GOT3 (cell line): Measurements from ENCODE around the gene GOT1.

ENCODE experiments used
- DNase-seq: peaks from one replicate; lab custom pipeline; 2025; ENCODE audit warnings: mixed read lengths; lab: John Stamatoyannopoulos, UW

GOT1 gene

DNA sequence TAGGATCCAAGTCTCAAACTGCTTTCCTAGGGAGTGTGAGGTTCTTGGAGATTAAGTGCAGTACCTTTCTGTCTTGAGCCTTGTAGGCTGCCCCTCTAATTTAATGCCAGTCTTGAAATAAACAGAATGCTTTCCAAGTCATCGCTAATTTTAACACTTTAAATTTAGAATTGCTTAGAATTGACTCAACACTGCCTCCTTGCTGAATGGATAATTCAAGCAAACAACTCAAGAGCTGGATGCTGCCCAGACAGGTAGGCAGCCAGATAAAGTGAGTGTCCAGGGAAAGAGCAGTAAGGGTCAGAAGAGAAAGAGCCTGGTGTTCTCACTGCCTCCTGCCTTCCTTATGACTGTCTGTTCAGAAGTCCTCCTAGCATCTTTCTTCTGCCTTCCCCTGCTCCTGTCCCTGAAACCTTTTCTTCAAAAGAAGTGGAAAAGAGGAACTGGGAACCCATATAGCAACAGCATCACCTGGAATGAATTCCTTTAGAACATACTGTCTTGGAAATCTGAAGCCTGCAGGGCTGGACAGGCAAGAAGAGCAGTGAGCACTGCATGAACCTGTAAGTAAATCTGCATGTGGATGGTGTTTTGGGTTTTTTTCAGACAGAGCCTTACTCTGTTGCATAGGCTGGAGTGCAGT, 3.1 kb upstream of the GOT1 start:
- no peak for DNase-seq

DNA sequence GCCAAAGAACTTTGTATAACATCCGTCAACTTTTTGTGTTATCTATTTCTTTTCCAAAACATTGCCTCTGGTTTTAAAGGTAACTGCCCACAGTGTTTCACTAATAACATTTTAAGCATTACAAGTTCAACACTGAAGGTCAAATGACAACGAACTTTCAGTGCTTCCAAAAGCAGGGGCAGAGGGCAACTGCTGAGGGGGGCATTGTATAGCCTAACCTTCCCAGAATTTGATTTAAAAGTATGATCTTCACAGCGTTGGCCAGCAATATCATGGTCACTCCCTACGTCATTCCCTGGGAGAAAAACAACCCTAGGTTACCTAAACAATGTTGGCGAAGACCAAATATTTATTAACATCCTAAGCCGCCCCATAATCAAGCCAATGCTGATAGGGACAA, 2.5 kb upstream of the GOT1 start:
- no peak for DNase-seq

DNA sequence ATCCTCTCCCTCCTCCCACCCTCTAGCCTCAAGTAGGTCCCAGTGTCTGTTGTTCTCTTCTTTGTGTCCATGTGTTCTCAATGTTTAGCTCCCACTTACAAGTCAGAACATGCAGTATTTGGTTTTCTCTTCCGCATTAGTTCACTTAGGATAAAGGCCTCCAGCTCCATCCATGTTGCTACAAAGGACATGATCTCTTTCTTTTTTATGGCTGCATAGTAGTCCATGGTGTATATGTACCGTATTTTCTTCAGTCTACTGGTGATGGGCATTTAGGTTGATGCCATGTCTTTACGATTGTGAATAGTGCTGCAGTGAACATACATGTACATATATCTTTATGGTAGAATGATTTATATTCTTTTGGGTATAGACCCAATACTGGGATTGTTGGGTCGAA, 1.6 kb upstream of the GOT1 start:
- DNase-seq: no peak

DNA sequence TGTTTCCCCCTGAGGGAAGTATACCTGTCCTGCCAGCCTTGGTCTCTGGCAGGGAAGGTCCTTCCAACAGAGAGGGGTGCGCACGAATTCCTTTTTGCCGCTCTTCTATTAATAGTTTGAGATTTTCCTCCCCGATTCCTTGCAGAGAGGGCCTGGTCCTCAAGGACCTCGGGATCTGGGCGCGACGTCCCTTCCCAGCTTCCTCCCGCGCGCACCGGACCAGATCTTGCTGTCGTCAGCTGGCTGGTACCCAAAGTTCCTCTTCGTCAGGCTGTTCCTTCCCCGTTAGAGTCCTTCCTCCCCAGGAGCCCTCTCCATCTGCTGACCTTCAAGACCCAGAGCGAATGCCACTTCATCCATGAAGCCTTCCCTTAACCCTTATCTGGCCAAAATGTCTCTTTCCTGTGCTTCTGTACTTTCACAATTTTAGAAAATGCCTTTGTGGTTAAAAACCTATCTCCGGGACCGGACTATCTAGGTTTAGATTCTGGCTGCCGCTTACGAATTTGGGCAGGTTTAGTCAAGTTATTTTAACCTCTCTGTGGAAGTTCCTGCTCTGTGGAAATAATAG, 851 bp upstream of the GOT1 start:
- DNase-seq: no peak

DNA sequence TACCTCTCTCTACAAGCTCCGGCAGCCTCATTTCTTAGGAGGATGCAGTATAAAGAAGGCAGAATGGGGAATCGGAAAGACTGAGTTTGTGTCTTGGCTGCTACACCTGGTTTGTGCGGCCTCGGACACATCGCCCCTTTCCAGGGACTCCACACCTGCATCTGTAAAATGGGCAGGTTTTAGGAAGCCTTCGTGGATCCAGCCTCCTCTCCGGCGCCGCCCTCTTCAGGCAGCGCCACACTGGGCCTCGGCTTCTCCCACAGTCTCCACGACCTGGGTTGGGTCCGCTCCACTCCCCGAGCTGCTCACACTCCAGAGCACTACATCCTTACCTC, 341 bp downstream of the GOT1 start:
- no peak for DNase-seq

DNA sequence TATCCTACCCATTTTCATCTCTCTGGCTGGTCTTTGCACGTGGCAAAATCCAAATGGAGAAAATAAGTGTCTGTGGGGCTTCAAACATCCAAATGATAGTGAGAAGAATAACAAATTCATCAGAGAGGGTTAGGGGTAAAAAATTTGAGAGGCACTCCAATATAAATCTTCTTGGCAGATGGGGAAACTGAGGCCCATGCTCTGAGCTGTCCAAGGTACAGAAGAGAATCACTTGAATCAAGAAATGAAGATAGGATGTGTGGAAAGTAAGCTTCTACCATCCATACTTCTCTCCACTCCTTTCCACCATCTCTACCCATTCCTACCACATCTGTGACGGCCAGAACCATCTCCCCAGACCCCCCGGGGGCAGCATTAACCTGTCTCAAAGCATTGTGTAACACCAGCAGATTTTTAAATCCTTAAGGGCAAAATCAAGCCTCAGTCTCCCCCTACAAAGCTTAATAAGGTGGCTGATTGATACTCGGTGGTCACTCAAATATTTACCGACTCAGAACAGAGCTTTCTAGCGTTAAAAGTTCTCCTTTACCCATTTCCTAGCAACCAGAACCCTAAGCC, 818 bp downstream of the GOT1 start:
- DNase-seq: no peak

DNA sequence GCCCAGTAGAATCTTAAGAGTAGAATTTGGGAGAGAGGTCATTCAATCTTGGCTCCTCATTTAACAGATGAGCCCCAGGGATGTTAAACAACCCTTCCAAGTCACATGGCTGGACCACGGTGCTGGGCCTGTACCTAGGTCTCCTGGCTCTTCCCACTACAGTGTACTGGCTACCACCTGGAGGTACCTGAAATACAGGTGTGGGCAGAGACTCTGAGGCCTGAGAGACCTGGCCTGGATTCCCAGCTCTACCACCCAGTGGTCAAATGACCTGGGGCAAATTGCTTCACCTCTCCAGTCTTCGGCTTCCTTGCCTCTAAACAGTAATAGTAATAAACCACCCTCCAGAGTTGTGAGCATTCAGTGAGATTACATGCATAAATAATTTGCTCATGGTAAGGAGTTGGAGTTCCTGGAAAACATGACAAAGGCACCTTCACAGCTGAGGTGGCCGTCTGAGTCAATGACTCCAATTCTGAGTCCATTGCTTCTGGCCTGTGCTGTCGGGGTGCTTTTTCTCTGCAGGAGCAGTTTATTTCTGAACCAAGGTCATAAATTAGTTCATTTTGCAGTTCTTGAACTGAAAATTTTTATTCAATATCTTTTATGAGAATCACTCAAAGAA, 2.7 kb downstream of the GOT1 start:
- no peak for DNase-seq

DNA sequence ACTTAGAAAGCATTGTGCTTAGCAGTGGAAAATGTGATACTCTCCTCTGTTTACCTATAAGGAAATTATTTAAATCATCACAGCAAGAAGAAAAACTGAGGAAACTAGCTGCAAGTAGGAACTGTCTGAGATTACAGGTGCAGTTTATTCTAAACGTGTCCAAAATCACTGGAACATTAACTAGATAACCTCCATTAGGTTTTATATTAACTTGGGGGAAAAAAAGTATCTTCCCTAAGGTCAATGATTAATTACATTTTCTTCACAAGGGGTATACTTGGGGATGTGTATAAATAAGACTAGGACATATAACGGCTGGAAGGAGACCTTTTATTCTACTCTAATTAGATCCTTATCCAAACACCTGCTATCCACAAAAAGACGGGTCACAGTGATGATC, 3.7 kb downstream of the GOT1 start:
- no peak for DNase-seq

DNA sequence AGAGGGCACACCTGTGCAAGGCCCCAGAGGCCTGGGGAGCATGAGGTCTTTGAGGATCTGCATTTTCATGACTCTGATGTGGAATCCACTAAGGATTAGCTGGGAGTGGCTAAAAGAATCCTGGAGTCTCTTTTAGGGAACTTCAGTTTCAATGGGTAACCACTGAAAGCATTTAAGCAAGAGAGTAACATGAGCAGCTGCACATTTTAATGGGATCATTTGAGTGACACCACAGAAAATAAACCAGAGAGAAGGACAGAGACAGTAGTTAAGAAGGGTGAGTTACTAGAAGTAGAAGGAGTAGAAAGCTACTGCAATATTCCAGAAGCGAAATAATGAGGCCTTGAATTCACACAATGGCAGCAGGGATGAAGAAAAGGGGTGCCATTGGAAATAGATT, 5.2 kb downstream of the GOT1 start:
- DNase-seq: no peak

DNA sequence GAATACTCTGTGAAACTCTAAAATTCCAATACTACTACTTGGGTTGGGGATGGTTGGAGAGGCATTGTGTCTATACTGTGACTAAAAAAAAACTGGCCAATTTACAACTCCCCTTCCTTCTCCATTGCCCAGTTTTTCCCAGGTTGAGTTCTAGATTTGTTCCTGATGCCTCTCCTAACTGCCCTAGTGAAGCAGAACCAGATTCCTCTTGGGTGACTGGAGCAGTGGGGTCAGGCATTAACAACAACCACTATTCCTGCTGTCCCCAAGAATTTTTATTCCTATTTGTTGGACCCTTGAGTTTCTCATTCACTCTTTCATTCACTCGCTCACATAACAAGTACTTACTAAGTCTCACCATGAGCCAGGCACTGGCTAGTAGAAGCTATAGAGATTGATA, 5.8 kb downstream of the GOT1 start:
- DNase-seq: no peak

DNA sequence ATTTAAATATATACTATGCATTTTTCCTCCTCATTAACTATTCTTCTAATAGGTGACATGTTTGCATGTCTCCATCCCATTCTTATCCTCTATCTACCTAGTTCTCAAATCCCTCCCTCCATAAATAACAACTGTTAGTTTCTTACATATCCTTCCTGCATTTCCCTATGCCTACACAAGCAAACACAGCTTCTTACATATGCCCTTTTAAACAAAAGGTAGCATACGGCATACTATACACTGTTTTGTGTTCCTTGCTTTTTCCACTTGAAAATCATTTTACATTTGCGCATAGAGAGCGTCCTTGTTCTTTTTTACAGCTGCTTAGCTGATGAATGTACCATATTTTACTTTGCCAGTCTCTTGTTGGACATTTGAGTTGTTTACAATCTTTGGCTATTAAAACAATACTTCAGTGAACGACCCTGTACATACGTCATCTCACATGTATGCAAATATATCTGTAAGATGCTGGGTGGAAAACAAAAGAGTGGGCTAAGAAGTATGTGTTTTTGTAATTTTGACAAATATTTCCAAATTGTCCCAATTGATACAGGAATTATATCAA, 7.8 kb downstream of the GOT1 start:
- no peak for DNase-seq

DNA sequence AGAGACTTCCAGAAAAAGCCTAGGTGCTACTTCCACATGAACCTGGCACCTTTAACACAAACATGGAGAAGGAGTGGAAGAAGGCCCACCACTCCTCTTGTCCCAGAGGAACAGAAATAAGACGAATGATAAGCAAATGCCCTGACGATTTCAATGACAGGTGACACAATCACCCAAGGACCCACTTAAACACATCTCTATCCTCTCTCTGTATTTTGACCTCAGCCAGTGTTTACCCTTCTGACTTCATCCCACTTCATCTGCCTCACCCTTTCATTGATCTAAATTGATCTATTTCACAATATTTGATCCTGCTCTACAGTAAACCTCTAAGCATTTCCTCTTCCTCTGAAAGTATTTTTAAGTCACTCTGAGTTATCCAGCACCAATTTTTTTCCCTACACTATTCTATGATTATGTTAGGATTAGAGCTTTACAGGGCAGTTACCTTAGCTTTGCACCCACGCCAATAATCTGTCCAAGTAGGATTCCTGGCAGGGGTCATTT, 9.1 kb downstream of the GOT1 start:
- DNase-seq: no peak

DNA sequence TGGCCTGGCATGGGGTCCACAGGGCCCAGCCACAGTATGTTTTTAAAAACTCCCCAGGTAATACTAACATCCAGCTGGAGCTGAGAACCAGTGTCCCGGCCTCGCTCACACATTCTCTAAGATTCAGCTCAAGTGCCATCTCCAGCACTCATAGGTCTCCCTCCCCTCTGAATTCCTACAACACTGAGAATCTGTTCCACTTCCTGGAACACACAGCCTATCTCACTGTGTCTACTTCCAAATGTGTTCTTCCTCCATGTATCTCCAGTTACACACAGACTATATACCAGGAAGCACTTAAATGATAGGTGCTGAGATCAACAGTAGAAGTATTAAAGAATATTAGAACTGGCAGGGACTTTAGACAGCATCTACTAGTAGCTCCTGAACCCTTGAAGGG, 10.7 kb downstream of the GOT1 start:
- DNase-seq: no peak

DNA sequence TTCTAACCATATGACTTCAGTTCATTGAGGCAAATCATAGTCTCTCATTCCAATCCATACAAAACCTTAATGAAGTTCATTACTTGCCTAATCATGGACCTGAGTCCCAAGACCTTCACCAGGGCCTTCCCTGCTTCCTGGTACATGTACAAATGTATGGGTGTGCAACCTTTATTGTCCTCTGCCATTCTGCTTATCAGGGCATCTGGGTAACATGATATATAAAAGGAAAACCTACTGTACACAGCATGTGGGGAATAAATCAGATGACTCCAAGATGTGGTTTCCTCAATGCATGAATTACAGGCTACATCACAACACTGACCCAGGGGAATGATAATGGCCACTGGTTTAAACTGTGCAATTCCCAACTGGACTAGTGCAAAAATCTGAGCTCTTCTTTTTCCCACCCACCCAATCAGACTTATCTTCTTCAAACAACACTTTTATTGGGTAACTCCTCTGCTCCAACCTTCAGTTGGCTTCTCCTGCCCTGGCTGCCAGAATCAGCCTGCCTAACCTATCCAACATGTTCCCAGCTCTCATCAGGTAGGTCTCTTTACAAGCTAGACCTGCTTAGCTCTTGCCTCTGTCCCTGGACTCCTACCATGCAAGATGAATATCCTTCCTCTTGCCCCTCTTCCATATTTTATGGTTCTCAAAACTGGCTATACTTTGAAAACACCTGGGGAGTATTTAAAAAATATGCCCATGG, 11.4 kb downstream of the GOT1 start:
- no peak for DNase-seq

DNA sequence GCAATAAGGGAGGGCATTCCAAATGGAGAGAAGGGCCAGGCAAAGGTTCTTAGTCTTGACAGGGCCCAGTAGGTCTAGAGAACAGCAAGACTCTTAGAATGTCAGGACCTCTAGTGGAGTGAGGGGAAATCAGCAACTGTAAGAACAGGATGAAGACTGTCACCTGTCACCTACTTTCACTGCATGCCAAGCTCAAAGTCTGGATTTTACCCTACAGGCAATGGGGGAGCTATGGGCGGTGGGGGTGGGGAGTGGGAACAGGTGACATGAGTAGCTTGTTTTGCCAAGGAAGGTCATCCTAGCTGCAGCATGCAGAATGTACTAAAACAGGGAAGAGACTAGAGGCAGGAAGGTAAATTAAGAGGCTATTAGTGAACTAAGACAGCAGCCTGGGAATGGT, 18.3 kb downstream of the GOT1 start:
- DNase-seq: no peak

DNA sequence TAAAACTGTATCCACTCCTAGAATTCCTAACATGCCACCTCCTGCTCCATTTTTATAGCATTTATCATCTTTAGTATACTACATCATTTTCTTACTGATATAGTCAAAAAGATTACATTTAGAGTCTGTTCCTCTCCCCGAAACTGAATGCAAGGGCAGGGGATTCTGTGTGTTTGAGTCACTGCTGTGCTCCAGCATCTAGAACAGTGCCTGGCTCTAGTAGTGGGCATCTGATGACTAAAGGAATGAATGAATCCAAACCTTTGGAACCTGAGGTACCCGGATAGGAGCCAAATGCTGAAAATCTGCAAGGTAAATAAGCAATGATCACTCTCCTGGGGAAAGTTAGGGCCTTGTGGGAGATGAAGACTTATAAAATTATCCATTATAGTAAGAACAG, 18.9 kb downstream of the GOT1 start:
- DNase-seq: no peak

DNA sequence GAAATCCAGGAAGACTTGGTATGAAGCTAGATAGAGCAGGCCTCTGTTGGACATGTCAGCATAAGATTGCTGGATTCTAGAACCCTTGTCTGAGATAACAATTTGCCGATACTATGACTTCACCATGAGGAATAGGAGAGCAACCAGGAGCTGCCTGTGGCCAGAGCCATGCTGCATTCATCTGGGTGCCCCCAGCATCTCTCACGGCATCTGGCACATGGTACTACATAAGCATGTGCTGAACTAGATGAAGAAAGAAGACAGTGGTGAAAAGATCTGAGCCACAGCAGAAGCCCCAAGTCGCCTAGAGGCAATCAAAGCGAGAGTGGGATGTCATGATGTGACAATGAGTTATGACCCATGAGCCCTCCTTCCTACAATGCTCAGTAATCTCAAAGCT, 19.5 kb downstream of the GOT1 start:
- no peak for DNase-seq

DNA sequence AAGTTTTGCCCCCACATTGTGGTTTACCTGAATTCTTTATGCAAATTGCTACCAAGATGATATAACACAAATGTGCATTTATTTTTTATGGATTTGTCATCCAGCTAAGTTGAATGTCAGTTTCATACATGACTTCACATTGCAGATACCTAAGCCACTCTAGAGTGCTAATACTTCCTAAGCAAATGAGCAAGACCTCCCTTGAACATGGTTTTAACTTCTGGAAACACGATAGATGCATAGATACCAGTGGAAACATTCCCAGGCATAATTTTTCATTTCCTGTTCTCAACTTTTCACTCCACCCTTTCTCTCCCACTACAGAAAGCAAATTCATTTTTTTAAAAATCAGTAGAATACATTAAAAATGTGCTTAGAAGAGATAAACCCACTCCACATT, 20.3 kb downstream of the GOT1 start:
- no peak for DNase-seq

DNA sequence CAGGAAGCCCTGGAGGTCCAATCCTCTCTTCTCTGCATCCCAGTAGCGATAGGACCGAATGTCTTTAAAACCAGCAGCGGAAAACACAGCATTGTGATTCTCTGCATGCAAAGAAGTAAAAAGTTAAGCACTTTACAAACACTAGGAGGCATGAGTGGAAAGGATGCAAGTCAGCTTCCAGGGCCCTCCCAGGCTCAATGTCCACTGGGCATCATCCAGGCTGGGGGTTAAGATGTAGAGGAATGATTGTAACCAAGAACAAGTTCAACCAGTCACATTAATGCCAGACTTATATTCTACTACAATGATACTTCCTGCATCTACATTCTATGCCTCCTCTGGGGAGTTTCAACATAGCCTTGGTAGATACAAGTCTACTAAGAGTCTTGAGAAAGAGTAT, 24.3 kb downstream of the GOT1 start:
- DNase-seq: no peak

DNA sequence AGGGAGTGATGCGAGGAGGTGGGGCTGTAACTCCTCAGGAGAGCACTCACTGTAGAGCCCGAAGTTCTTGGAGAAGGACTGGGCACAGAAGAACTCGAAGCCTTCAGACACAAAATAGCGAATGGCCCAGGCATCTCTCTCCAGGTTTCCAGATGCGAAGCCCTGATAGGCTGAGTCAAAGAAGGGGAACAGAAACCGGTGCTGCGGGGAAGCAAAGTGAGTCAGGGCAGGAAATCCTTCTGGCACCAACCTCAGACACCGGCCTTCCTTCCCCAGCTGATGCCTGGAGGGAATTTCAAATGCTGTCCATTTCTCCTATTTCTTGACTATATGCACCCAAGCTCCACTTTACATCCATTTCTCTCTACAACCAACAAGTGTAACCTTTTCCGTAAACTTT, 26.8 kb downstream of the GOT1 start:
- DNase-seq: no peak

DNA sequence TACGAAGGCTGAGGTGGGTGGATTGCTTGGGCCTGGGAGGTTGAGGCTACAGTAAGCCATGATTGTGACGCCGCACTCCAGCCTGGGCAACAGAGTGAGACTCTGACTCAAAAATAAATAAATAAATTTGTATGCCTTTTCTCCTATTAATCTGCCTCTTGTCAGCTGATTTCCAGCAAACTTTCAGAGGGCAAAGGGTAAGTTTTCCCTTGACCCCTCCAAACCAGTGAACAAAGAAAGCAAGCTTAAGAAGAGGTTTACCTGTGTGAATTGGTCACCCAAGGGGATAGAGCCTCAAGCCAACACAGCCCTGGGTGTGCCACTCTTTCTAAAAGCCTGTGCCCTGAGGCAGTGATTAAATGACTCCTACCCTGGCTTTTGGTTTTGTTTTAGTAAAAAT, 30.8 kb downstream of the GOT1 start:
- no peak for DNase-seq

DNA sequence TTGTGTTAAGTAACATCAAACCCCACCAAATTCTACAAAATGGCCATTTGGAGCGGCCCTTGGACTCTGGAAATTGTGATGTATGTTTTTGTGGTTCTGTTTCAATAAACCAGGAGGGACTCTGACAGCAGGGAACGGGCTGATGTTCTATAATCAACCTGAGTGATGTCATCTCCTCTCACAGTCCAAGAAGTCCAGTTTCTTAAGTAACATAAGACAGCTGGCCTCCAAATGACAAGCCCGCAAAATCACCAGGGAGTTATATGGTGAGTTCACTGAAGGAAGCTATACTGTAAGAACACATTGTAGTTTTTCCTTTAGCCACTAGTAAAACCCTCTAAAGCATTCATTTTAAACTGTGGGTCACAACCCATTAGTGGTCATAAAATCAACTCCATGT, 34.0 kb downstream of the GOT1 start:
- no peak for DNase-seq
